Stimulated activated CD8-positive, alpha-beta memory T cell treated with anti-CD3 and anti-CD28 coated beads, Interleukin-12 subunit alpha, Interleukin-12 subunit beta, amount 100 ng/mL, for 4 hours (primary cell): Measurements from ENCODE around the gene RNF214.
"Not testable (repeated sequence)": the region's sequence is repeated elsewhere in the genome, so short reads cannot be mapped to it uniquely, and the experiment has no call there.

Experiments used
- DNase-seq: peaks from one replicate; pipeline ENCODE4 v3.0.0-alpha.2; 2020; ENCODE audit warnings: low read depth

RNF214 gene

GRCh38 chr11:117230999-117231841 lies 1.3 kb upstream of the RNF214 start:
- no peak for DNase-seq

DNA sequence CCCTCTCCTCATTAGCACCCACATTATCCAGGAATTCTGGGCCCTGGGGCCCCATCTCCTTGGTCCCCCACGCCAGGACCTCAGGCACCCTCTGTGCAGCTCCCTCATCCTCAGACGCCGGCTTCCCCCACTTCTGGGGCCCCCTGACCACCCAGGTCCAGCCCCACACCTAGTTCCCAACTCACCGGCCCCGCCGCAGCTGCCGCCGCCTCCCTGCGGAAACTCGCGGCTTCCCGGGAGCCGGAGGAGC lies 704 bp upstream of the RNF214 start, which contains the start of gene PCSK7:
TSS of gene PCSK7 (minus strand) at position 232 of the 250 bp plus-strand sequence. CDS start 2,229 bp downstream, outside the sequence.
- DNase-seq, result no peak

DNA sequence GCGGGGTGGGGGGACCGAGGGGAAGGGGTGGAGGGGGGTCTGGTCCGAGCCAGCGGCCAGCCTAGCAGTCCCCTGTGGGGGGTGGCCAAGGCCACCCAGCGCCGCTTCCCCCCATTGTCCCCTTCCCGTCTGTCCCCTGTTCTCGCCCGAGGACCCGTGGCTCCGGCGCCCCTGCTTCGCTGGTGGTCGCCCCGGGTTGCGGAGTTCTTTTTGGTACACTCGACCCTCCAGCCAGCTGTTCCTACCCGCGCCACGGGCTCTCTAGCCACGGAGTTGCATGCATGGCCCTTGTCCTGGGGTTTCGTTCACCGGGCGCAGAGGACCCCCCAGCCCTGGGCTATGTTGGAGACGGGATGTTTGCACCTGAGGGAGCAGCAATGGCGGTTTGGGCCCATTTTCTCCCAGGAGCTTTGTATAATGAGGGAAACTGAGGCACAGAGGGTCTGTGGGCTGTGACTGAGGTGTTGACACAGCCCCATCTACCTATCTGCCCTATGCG lies 489 bp downstream of the RNF214 start:
- DNase-seq, result no peak

- no peak for DNase-seq
These were observed 5.8 kb downstream of the RNF214 start for GRCh38 chr11:117238221-117238620.

GRCh38 chr11:117239295-117239694 lies 6.8 kb downstream of the RNF214 start:
- no peak for DNase-seq

GRCh38 chr11:117248341-117248740 lies 15.9 kb downstream of the RNF214 start:
- no peak for DNase-seq

DNA sequence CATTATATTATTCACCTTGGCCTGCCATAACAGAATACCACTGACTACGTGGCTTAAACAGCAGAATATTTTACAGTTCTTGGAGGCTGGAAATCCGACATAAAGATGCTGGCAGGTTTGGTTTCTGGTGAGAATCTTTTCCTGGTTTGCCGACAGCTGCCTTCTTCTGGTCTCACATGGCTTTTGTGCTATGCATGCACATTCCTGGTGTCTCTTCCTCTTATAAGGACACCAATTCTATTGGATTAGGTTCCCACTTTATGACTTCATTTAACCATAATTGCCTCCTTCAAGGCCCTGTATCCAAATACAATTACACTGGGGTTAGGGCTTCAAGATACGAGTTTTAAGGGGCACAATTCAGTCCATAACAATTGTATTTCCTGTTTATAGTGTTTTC lies 17.1 kb downstream of the RNF214 start:
- DNase-seq, result no peak

DNA sequence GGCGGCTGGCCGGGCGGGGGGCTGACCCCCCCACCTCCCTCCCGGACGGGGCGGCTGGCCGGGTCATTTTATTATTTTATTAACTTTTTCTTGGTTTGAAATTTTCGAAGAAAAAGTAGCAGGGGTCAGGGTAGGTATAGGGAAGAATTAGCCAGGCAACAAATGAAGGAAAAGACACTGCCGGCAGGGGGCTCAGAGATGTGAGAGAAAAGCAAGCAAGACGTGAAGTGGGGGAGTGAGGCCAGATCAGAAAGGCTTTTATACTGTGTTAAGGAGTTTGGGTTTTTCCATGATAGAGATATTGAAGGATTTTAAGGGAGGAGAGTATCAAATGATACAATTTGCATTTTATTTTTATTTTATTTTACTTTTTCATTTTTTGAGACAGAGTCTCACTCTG lies 19.0 kb downstream of the RNF214 start:
- no peak for DNase-seq

GRCh38 chr11:117255966-117256365 lies 23.5 kb downstream of the RNF214 start:
- DNase-seq, result no peak

- DNase-seq, result no peak
These were observed 24.1 kb downstream of the RNF214 start for GRCh38 chr11:117256573-117256972.

DNA sequence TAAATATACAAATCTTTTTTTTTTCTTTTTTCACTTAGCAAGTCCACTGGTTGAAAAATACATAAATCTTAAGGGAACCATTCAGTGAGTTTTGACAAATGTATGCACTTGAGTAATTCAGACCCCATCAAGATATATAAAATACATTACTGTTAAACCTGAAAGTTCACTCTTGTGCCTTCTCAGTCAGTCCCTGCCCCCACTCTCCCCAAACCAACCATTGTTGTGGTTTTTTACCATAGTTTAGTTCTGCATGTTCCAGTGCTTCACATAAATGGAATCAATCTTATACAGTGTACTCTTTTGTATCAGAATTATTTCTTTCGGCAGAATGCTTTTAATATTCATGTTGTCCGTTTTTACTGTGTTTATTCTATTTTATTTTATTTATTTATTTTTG lies 26.1 kb downstream of the RNF214 start:
- DNase-seq, result no peak

DNA sequence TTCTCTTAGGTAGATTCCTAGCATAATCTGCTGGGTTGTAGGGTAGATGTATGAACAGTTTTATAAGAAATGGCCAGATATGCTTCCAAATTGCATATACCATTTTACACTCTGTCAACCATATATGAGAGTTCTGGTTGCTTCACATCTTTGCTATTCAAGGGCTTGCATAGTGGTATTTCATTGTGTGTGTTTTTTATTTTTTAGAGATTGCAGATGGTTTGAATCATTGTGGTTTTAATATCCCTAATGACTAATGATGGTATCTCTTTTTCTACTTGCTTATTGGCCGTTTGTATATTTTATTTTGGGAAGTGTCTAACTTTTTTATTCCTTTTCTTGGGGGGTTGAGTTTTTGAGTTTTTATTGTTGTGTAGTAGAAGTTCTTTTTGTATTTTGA lies 26.9 kb downstream of the RNF214 start:
- no peak for DNase-seq

GRCh38 chr11:117264624-117265323 lies 32.3 kb downstream of the RNF214 start:
- DNase-seq, result not testable (repeated sequence)

- no peak for DNase-seq
These were observed 33.3 kb downstream of the RNF214 start for GRCh38 chr11:117265745-117266144.

GRCh38 chr11:117269856-117270255 lies 37.4 kb downstream of the RNF214 start:
- no peak for DNase-seq

DNA sequence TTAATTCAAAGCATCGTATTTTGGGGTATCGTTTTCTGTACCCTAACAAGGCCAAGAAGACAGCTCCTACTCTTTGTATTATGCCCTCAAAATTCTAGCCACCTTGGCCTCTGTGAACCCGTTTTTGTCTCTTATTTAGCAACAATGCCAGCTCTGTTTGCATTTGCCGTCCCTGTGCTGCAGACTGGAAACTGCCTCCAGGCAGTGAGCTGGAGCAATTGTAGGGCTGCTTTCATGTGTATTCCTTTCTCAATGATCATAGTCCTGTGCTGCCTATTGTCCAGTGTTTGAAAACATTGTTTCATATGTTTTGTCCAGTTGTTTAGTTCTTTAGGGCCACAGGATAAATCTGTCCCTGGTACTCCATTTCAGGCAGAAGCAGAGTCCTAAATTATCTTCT lies 38.7 kb downstream of the RNF214 start:
- DNase-seq, result no peak

DNA sequence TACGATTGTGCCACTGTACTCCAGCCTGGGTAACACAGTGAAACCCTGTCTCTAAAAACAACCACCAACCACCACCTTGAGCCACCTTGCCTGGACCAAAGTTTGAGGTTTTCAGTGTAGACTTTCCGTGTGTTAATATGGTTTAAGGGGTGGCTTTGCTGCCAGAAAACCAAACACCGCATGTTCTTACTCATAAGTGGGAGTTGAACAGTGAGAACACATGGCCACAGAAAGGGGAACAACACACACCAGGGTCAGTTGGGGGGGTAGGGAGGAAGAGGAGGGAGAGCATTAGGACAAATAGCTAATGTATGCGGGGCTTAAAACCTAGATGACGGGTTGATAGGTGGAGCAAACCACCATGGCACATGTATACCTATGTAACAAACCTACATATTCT lies 39.7 kb downstream of the RNF214 start:
- not testable (repeated sequence) for DNase-seq

DNA sequence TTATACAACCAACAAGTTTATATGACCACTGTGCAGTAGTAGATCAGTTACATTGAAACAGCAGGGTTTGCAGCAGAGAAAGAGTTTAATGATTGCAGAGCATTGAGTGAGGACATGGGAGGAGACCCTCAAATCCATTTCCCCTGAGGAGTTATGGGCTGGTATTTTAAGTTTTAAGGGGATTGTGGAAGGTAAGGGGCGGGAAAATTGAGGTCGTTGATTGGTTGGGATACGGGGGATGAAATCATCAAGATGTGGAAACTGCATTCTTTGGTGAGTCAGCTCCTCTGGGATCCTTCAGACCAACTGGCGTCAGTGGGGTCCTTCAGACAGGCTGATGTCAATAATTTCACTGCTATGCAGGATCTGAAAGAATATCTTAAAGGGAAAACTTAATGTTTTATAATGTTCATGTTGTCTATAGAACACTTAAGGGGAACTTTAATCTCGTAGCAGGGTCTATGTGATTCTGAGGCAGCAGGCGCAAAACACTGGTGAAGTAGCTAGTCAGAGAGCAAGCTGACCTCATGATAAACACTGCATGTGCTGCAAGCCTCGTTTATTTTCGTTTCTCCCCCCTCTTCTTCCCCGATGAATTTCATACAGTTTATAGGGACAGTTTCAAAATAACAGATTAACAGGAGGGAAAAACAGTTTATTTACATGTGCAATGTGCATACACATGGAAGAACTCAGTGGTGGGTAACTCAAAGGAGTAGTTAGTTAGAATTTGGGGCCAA lies 41.2 kb downstream of the RNF214 start:
- DNase-seq, result no peak

- DNase-seq, result no peak
These were observed 45.9 kb downstream of the RNF214 start for GRCh38 chr11:117278347-117278746.

GRCh38 chr11:117279711-117280376 lies 47.4 kb downstream of the RNF214 start:
- DNase-seq, result no peak

DNA sequence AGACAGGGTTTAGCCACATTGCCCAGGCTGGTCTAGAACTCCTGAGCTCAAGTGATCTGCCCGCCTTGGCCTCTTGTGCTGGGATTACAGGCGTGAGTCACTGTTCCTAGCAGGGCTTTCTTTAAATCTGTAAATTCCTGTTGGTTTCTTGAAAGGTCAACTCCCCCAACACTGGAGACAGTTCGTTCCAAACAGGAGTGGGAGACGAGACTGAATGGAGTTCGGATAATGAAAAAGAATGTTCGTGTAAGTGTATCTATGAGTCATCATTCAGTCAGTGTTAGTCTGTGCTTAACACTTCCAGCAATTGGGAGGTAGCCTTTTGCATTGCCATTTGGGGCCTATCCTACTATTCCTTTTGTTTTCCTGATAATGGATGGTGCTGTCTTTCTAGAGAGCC lies 48.7 kb downstream of the RNF214 start:
- no peak for DNase-seq

DNA sequence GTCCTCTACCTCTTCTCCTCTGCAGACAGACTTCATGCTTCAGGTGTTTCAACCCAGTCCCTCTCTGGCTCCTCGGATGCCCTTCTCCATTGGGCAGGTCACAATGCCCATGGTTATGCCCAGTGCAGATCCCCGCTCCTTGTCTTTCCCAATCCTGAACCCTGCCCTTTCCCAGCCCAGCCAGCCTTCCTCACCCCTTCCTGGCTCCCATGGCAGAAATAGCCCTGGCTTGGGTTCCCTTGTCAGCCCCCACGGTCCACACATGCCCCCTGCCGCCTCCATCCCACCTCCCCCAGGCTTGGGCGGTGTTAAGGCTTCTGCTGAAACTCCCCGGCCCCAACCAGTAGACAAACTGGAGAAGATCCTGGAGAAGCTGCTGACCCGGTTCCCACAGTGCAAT lies 49.4 kb downstream of the RNF214 start:
- DNase-seq, result no peak
